Stimulated activated naive CD8-positive, alpha-beta T cell treated with anti-CD3 and anti-CD28 coated beads, Interleukin-15, Interleukin-2, amounts not matched to agents 100 U/mL and 50 U/mL, for 24 hours (primary cell): ENCODE data around the gene RHEB.
A peak's percentile ranks its signal among the peaks of the same experiment; 100 is the strongest.

Experiments
- ATAC-seq: fragments of 150-1000 bp; cut with Tn5 transposase; one replicate; pipeline ENCODE4 v1.10.0; 2021
- DNase-seq: peaks from one replicate; pipeline ENCODE4 v3.0.0; 2021

Gene RHEB

DNA sequence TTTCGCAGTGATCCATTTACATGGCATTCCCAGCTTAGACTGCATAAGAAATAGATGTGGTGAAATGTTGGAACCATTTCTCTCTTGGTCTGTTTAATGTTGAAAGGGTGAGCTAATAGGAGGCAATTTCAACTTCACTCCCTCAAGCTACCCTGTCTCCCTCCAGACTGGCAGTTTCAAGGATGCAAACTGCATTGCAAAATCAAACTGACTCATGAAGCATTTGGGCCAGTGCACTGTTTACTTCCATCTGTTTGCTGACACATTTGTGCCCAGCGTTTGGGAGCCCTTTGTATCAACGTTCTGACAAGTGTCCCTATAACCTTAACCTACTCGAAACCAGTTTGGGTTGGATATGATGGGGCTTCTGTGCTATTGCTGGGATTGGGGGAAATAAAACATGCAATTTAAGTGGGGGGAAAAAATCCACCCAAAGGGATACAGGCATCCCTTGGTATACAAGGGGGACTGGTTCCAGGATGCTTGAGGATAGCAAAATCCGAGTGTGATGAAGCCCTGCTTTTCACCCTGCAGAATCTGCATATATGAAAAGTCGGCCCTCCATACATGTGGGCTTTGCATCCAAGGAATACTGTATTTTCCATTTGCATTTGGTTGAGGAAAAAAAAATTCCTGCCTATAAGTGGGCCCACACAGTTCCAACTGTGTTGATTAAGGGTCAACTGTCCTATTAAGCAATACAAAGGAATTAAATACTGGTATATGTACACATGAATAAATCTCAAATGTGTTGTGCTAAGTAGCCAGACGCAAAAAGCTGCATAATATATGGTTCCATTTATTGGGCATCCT is 15.6 kb downstream of the RHEB start:
- no peak for DNase-seq
- no peak for ATAC-seq

DNA sequence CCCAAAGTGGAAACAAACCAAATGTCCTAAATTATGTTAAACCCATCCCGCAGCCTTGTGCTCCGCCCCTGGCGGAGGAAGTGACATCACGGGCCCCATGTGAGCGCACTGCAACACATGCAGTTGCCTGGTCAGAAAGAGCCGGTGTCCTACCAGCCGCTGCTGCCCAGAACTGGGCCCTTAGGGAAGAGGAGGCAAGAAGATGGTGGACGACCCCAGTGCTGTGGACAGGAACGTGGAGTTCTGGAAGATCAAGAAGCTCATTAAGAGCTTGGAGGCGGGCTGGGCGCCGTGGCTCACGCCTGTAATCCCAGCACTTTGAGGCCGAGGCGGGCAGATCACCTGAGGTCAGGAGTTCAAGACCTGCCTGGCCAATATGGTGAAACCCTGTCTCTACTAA is 18.0 kb downstream of the RHEB start:
- DNase-seq (no peak), ATAC-seq (no peak)

DNA sequence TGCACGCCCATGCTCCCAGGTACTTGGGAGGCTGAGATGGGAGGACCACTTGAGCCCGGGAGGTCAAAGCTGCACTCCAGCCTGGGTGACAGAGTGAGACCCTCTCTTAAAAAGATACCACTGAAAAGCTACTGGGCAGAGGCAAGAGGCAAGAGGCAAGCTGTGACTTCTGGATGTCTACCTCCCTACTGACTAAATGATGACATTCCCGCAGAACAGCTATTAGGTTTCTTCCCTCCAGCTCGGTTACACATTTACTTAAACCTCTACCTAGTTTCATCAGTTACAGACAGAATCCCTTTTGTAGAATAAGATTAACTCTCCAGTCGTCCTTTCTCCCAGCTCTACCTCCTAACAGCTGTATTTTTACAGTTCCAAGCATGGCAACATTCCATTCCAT is 21.2 kb downstream of the RHEB start:
- ATAC-seq (no peak), DNase-seq (no peak)

DNA sequence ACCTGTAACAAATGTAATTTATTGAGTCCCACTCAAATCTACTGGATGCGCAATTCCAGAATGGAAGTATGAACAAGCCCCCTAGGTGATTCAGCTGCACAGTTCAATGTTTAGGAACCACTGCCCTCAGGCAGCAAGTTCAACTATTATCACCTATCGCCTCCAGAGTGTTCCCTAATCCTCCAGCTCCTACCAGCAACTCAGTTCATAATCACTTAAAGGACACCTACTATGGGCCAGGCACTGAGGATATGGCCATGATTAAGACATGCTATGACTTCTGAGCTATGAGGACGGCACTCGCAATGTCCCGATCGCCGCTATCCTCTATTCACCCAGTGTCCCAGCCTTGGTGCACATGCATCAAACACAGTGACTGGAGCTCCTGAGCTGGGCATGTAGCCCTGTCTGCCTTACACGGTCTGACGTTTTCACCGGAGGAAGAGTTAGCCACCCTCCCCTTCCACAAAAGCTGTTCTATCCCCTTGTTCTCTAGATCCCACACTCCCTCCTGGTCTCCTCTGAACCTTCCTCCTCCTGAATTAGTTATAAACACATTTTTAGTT is 22.3 kb downstream of the RHEB start:
- ATAC-seq (no peak), DNase-seq (no peak)

DNA sequence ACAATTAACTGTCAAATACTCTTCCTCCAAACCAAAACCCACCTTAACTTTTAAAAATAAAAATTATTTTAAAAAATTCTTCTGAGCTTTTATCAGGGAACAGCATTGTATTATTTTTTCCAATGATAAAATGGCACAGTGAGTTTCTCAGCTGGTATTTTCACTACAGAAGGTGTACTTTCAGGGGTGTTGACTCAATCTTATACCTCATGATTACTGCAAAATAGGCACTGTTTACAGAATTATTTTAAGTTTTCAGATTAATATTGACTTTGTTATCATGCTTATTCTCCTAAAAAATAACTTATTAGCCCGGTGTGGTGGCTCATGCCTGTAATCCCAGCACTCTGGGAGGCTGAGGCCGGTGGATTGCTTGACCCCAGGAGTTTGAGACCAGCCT is 24.3 kb downstream of the RHEB start:
- DNase-seq (no peak), ATAC-seq (no peak)

DNA sequence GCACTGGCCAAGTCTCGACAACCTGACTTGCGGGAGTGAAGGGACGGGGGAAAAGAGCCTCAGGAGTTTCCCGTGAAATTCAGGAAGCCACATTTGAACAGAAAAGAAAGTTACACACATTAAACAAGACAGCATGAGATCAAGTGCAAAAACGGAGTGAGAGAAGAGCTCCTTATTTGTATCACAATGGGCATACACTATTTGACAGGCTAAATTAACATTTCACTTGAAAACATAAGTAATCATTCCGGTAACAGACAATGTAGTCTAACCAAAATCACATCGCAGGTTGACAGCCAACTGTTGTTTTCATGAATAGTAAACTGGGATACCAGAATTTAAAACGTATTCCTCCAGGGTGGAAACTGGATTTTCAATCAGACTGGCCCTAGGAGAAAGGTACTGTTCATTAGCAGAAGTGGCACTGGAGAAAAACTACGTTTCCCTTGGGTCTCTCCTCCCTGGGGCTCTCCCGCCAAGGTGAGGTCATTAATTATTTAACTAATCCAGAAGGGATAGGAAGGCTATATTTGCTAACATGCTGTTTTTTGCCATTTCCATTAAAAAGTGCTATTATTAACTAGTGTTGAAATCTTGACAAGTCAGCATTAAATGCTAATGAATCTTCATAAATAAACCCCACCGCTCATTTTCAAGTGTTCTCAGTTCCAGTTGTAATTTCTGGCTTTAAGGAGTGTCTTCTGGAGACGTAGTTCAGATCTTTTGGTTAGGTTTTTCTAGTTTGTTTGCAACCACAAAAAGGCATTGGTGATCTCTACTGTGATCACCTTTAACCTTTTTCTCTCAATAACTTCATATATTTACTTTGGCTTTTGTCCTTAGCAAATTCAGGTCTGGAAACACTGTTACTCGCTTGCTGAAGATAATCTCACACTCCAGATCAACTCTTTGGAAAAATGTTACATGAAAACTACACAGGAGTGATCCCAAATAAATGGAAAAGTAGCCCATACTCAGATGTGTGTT is 25.1 kb downstream of the RHEB start:
- DNase-seq (no peak), ATAC-seq (no peak)

DNA sequence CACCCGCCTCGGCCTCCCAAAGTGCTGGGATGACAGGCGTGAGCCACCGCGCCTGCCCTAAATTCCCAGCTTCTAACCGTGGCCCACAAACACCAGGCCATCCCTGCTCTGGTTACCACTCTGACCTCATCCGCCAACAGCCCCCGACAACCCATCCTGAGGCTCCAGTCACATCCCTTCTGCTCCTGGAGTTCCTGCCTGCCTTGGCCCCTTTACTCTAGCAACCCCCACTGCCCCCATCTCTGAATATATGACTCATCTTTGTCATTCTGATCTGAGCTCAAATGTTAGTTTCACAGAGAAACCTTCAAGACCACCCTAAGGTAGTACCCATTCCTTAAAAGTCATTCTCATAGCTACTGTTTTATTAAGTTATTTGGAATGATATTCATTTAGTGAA is 26.6 kb downstream of the RHEB start:
- ATAC-seq (no peak), DNase-seq (no peak)

DNA sequence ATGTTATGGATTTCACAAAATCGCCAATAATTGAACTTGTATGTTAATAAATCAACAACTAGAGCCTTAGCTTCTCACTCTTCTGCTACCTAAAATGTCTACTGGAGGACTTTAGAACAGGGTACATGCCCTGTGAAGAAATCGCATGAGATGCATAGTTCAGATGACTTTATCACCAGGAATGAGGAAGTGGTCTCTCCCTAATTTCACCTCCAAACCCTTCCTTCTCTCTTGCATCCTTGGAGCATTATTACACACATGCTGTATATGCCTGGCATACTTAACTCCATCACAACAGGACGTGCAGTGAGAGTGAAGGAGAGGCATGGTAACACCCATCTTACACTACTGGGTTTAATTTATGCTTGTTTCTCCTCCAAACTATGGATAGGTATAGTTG is 27.8 kb downstream of the RHEB start:
- DNase-seq (no peak), ATAC-seq (no peak)

DNA sequence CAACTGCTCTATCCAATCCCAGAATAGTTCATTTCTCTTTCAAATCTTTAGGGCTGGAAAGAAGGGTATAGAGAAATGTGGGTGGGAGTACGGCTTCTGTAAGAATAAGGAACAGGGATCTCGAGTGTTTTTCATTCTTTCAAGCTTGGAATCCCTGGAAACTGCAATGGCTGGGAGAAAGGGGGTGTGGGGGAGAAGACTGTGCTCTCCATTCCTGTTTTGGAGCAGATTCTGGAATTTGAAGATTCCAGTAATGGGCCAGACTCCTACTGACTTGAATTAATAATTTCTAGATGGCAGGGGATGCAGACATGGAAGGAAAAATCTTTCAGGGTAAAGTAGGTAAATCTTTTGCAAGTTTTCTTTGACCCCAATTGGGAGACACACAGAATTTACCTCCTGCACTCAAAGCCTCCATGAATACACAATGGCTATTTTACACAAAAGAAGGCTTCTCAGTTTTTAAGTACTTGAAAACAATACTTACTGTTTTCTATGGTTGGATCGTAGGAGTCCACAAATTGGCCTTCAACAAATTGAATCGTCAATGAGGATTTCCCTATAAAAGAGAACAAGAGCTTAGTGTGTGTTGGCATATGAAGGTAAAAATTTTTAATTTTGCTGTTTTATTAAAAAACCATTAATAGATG is 29.1 kb downstream of the RHEB start:
- ATAC-seq (no peak), DNase-seq (no peak)

DNA sequence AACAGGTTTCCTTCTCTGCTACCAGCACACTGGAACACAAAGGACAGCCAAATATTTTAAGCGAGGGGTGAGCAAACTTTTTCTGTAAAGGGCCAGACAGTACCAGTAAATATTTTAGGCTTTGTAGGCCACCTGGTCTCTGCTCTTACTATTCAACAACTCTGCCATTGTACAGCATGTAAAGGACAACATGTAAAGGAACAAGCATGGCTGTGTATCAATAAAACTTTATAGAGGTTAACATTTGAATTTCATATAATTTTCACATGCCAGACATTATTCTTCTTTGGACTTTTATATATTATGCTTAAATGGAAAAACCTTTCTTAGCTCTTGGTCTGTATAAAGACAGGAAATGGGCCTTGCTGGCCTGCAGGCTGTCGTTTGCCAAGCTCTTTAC is 30.2 kb downstream of the RHEB start:
- no peak for DNase-seq
- no peak for ATAC-seq

DNA sequence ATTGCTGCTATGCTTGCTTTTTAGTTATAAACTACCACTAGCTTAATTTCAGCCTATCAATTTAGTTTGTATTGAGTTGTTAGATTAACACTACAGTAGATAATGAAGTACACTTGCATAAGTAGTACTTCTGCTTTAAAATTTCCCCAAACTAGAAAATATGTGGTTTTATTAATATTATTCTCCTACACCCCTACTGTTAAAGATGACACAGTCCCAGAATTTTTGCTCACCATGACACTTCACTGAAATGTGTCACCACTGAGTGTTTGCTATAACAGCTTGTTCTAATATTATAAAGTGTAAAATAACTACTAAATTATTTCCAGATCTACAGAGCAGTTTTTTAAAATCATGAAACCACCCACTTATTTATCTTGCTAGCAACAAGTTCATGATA is 31.6 kb downstream of the RHEB start:
- ATAC-seq: no peak
- DNase-seq: no peak

DNA sequence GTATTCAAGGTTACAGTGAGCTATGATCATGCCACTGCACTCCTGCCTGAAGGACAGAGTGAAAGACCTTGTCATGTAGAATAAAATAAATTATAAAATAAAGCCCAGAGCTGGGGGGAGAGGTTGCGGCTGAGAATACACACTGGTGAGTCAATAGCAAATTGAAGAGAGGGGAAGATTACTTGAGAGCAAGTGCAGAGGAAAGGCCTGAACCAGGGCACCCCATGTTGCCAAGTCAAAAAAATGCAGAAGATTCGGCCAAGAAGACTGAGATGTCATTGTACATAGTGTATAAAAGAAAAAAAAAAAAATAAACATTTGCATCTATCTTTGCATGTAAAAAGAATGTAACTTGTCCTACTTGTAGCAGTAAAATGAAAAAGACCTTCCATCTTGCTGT is 32.5 kb downstream of the RHEB start:
- DNase-seq (no peak), ATAC-seq (no peak)

DNA sequence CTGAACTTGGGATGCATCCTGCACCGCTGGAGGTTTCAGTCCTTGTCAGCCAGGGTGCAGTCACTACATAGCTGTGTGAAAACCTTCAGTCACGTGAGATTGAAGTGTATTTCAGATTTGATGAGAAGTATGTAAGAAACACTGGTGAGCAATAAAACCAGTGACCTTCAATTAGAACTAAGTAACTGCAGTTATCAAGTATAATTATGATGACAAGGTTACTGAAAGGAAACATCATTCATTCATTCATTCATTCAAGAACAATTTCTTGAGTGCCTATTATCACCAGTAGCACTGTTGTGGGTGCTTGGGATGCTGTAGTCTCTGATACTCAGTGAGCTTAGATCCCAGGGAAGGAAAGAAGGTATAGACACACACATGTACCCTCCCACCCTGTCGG is 33.6 kb downstream of the RHEB start:
- ATAC-seq: no peak
- no peak for DNase-seq

DNA sequence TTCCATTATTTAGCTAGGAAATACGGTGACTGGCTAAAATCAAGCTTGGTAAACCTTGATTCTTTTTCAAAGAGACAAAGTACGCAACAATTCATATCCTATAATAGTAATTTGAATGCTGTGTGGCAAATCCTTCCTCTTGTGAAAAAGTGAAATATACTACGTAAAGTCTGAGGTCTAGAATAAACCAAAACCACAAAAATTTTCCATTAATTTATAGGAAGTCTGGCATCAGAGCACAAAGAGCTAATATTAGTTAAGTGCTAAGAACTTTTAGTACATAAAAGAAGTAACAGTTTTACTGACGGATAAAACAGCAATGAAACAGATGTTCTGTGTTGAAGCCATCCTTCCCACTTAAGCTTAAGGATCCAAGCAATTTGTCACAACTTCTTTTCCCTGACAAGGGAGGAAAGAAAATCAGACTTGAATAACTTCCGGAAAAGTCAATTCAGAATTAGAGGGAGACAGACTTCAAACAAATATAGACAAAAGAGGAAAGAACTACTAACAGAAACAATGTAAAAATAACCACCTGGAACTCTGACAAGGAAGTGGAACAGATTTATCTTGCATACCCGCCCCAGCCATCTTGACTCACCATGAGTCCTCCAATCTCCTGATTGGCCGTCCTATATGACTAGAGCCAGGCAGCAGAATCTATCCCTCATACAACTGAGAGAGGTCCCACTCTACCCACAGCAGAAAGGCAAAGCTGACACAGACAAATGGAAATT is 34.6 kb downstream of the RHEB start:
- peak; percentile 94 for ATAC-seq

DNA sequence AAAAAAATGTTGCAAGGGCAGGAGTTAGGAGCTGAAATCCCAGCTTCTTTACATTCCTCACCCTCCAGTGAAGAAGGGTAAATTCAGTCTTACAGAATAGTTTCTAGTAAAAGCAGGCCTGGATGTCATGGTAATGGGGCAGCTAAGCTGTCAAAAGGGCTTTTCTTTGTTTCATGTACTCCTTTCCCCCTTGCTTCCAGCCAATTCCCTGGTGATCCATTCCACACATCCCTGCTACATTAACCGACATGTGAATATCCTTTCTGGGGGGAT is 36.0 kb downstream of the RHEB start:
- DNase-seq (no peak), ATAC-seq (no peak)

More for the DNA sequence above, 34.6 kb downstream of the RHEB start:
- DNase-seq: peak; percentile 28

DNA sequence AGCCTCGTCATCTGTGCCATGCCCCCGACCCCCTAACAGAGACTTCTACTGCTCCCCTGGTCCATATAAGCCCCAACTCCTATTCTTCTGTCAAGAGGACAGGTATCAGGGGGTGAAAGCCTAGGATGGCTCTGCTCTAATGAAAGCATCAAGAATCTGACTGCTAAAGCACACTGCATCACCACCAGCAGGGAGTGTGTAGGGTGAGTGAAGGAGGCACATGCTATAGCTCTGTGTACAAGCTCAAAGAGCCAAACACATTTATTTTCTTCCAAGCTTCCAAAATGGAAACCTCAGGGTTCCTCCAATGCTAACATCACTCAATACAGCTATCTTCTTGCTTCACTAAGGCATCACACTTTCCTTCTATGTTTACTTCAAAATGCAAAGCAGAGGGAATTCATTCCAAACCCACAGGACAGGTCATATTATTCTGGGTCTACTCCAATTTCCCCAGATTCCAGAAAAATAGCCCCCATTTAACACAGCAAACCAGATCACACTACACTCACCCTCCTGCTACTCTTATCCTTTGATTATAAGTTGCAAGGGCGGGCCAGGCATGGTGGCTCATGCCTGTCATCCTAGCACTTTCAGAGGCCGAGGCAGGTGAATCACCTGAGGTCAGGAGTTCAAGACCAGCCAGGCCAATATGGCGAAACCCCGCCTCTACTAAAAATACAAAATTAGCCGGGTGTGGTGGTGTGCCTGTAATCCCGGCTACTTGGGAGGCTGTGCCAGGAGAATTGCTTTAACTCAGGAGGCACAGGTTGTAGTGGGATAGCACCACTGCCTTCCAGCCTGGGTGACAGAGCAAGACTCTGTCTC is 36.6 kb downstream of the RHEB start:
- DNase-seq: no peak
- no peak for ATAC-seq

DNA sequence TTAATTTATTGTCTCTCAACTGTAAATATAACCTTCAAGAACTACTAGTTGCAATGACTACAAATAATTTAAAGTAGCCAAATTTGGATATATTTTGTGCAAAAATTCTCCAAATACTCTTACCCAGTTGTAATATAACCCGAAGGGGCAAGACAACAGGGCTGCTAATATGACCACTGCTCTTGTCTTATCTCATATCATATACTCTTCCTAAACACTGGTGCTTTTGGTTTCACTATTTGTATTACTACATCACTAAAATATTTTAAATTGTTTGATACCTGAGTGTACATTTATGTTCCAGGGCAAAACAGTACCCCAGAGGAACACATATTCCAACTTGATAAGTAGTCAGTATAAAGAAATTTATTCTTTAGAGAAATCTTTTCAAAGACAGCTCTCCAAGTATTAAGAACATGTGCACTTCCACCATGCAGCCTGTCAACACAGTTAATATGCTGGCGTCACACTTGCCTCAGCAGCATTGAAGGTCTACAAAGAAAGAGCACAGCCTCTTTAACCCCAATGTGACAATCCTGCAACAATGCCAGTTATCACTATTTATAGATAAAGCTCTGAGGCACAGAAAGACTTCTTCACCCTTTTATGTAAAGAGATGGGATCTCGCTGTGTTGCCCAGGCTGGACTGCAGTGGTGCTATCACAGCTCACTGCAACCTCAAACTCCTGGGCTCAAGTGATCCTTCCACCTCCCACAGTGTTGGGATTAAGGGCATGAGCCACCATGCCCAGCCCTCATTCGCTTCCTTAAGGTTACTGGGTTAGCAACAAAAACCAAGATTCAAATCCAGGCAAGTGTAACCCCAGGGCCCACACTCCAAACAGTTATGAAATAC is 37.8 kb downstream of the RHEB start:
- DNase-seq: no peak
- no peak for ATAC-seq

DNA sequence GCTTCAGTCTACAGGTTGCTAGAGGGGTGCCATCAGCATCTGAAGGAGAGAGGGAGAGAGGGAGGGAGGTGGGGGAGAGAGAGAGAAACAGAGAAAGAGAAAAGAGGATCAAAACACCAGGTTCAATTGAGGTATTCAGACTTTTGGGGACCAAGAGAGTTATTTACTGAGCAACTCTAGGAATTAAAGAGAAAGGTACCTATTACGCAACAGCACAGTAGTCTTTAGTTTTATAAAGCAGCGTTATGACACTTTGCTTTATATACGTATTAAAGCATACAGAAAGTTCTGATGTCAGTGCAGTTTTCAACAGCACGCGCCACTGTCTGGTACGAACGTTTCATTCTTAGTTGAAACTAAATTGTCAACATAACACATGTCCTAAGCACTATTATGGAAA is 41.8 kb downstream of the RHEB start:
- no peak for ATAC-seq
- DNase-seq: no peak

DNA sequence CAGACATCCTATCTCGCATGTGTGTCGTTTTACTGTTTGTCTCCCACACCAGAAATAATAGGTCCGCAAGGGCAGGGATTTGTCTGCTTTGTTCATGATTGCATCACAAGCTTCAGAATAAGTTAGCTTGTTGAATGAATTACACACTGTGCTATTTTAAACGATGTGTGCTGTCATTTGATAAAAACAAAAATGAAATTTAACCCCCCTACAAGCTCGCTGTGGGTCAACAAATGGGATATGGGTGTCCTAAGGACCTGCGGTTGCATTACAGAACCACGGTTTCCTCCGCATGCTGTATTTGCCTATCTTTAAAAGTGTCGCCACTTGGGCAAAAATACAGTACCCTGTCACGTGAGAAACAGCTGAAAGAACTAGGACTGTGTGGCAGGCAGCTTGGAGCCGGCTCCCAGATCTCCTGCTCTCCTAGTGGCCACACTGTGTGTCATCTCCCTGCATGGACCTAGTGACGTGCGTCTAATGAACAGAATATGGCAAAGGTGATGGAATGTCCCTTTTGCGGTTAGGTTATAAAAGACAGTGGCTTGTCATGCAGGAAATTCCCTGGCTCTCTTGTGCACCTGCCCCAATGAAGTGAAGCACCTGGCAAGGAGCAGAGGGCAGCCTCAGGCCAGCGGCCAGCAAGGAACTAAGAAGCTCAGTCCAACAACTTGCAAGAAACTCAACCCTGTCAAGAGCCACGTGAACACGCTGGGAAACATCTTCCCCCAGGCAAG is 46.9 kb downstream of the RHEB start:
- DNase-seq: no peak
- no peak for ATAC-seq
